Measurements from ENCODE around the gene TYMP.
A peak's percentile ranks its signal among the peaks of the same experiment; 100 is the strongest.

Gene TYMP

GRCh38 chr22:50513175-50513574, 16.6 kb downstream of the TYMP start:
- DNase-seq (ENCODE audit: low read depth in 2 of 2): no peak
- H3K4me3 ChIP-seq (replicated peaks in 1 of 2; ENCODE audit: low read depth in 2 of 2, low read length in 2 of 2): no peak overlapping the region
- TF ChIP-seq CTCF (IDR thresholded peaks at IDR 0.05; ENCODE audit: low read depth, low read length): no peak

- peak overlapping the region; percentile 72 to 90 for H3K4me3 ChIP-seq (replicated peaks in 1 of 2; ENCODE audit: low read depth in 2 of 2, low read length in 2 of 2)
- TF ChIP-seq CTCF (IDR thresholded peaks at IDR 0.05; ENCODE audit: low read depth, low read length): no peak
- DNase-seq (ENCODE audit: low read depth in 2 of 2): no peak
These were observed 20.9 kb downstream of the TYMP start for GRCh38 chr22:50508897-50509296.

GRCh38 chr22:50507991-50508884, 21.6 kb downstream of the TYMP start, which contains the start of gene NCAPH2:
Gene NCAPH2, plus strand, starts transcription at chr22:50508224. Its CDS starts 114 bp downstream, at chr22:50508338.
- H3K4me3 ChIP-seq (replicated peaks in 1 of 2; ENCODE audit: low read depth in 2 of 2, low read length in 2 of 2): peak within 1 kb of the TSS; percentile 96 to 99
- TF ChIP-seq CTCF (IDR thresholded peaks at IDR 0.05; ENCODE audit: low read depth, low read length): no peak
- DNase-seq (ENCODE audit: low read depth in 2 of 2): peak; percentile 98

- H3K4me3 ChIP-seq (replicated peaks in 1 of 2; ENCODE audit: low read depth in 2 of 2, low read length in 2 of 2): peak within 1 kb of the TSS; percentile 96 to 99
- no peak for DNase-seq (ENCODE audit: low read depth in 2 of 2)
- TF ChIP-seq CTCF (IDR thresholded peaks at IDR 0.05; ENCODE audit: low read depth, low read length): no peak
These were observed 22.3 kb downstream of the TYMP start, which contains the start of gene LMF2 for GRCh38 chr22:50507421-50507990. Gene LMF2, minus strand, starts transcription at chr22:50507702. Its CDS starts 27 bp downstream, at chr22:50507675.

- DNase-seq (ENCODE audit: low read depth in 2 of 2): no peak
- peak overlapping the region; percentile 96 to 99 for H3K4me3 ChIP-seq (replicated peaks in 1 of 2; ENCODE audit: low read depth in 2 of 2, low read length in 2 of 2)
- no peak for TF ChIP-seq CTCF (IDR thresholded peaks at IDR 0.05; ENCODE audit: low read depth, low read length)
These were observed 23.0 kb downstream of the TYMP start for GRCh38 chr22:50506611-50507420.

GRCh38 chr22:50505776-50506610, 23.8 kb downstream of the TYMP start:
- no peak for TF ChIP-seq CTCF (IDR thresholded peaks at IDR 0.05; ENCODE audit: low read depth, low read length)
- no peak for DNase-seq (ENCODE audit: low read depth in 2 of 2)
- peak overlapping the region; percentile 96 to 99 for H3K4me3 ChIP-seq (replicated peaks in 1 of 2; ENCODE audit: low read depth in 2 of 2, low read length in 2 of 2)
